ENCODE data around the gene SPTA1.

- no peak for TF ChIP-seq POLR2AphosphoS5 (IDR thresholded peaks at IDR 0.05; ENCODE audit: low read depth, low read length)
- no peak for TF ChIP-seq POLR2A (IDR thresholded peaks at IDR 0.05; ENCODE audit: low read depth, low read length)
Measured at GRCh38 chr1:158577561-158577960, 109.0 kb downstream of the SPTA1 start.

Data from GM12892 (cell line).